Right lobe of liver (tissue), 4 donors: Measurements from ENCODE around the gene SLC17A5.

Source experiments
- POLR2A ChIP-seq: fragments of 450-650 bp; IDR thresholded peaks from one replicate; pipeline ENCODE4 v1.6.1; 2017; ENCODE audit warnings: antibody characterized with exemption, mild to moderate bottlenecking
- TF ChIP-seq, protein P1 (sequence below), 4 donors: fragments of 200-600 bp in 3 of 4; fragments of 450-650 bp in 1 of 4; IDR thresholded peaks; one replicate each; pipeline versions ENCODE4 v1.5.1 to v1.8.0; 2016 to 2022; ENCODE audit warnings: antibody characterized with exemption in 4 of 4, mild to moderate bottlenecking in 2 of 4
- donor health status: DM: no; HTN: no; CAD: no.
- donor health status: DM: no; HTN: no; CAD: no.
- donor health status: DM: no; HTN: yes; CAD: no.

- TF ChIP-seq, protein P1, sequence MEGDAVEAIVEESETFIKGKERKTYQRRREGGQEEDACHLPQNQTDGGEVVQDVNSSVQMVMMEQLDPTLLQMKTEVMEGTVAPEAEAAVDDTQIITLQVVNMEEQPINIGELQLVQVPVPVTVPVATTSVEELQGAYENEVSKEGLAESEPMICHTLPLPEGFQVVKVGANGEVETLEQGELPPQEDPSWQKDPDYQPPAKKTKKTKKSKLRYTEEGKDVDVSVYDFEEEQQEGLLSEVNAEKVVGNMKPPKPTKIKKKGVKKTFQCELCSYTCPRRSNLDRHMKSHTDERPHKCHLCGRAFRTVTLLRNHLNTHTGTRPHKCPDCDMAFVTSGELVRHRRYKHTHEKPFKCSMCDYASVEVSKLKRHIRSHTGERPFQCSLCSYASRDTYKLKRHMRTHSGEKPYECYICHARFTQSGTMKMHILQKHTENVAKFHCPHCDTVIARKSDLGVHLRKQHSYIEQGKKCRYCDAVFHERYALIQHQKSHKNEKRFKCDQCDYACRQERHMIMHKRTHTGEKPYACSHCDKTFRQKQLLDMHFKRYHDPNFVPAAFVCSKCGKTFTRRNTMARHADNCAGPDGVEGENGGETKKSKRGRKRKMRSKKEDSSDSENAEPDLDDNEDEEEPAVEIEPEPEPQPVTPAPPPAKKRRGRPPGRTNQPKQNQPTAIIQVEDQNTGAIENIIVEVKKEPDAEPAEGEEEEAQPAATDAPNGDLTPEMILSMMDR (IDR thresholded peaks at IDR 0.05), result no peak
- TF ChIP-seq POLR2A, result no peak
These were observed 37.7 kb upstream of the SLC17A5 start for GRCh38 chr6:73691512-73691911.
